ENCODE results near the gene ISOC1.

The ISOC1 gene

GRCh38 chr5:129057329-129057728 is 37.2 kb upstream of the ISOC1 start:
- H3K4me3 ChIP-seq (replicated peaks; ENCODE audit: low read depth, low read length) = no peak overlapping the region
- TF ChIP-seq CTCF (IDR thresholded peaks at IDR 0.05; ENCODE audit: low read length, missing control alignments) = no peak
- no peak for DNase-seq (ENCODE audit: low read depth)

GRCh38 chr5:129061849-129062248 is 32.7 kb upstream of the ISOC1 start:
- no peak for TF ChIP-seq CTCF (IDR thresholded peaks at IDR 0.05; ENCODE audit: low read length, missing control alignments)
- H3K4me3 ChIP-seq (replicated peaks; ENCODE audit: low read depth, low read length) = no peak overlapping the region
- no peak for DNase-seq (ENCODE audit: low read depth)

- TF ChIP-seq CTCF (IDR thresholded peaks at IDR 0.05; ENCODE audit: low read length, missing control alignments) = no peak
- H3K4me3 ChIP-seq (replicated peaks; ENCODE audit: low read depth, low read length) = no peak overlapping the region
- peak; percentile 85 for DNase-seq (ENCODE audit: low read depth)
These were observed 31.0 kb upstream of the ISOC1 start for GRCh38 chr5:129063483-129064113.

GRCh38 chr5:129065721-129066120 is 28.8 kb upstream of the ISOC1 start:
- DNase-seq (ENCODE audit: low read depth) = no peak
- H3K4me3 ChIP-seq (replicated peaks; ENCODE audit: low read depth, low read length) = no peak overlapping the region
- no peak for TF ChIP-seq CTCF (IDR thresholded peaks at IDR 0.05; ENCODE audit: low read length, missing control alignments)

- no peak for TF ChIP-seq CTCF (IDR thresholded peaks at IDR 0.05; ENCODE audit: low read length, missing control alignments)
- no peak overlapping the region for H3K4me3 ChIP-seq (replicated peaks; ENCODE audit: low read depth, low read length)
- DNase-seq (ENCODE audit: low read depth) = no peak
These were observed 26.8 kb upstream of the ISOC1 start for GRCh38 chr5:129067745-129068144.

GRCh38 chr5:129069292-129069691 is 25.3 kb upstream of the ISOC1 start:
- no peak for DNase-seq (ENCODE audit: low read depth)
- TF ChIP-seq CTCF (IDR thresholded peaks at IDR 0.05; ENCODE audit: low read length, missing control alignments) = no peak
- H3K4me3 ChIP-seq (replicated peaks; ENCODE audit: low read depth, low read length) = no peak overlapping the region

- no peak overlapping the region for H3K4me3 ChIP-seq (replicated peaks; ENCODE audit: low read depth, low read length)
- DNase-seq (ENCODE audit: low read depth) = no peak
- TF ChIP-seq CTCF (IDR thresholded peaks at IDR 0.05; ENCODE audit: low read length, missing control alignments) = no peak
These were observed 21.4 kb upstream of the ISOC1 start for GRCh38 chr5:129073111-129073510.
